Measurements from ENCODE around the gene EFCAB6. TPM values are rescaled to one million over a fixed set of nuclear protein-coding genes. Genes with fewer than 3 reads are reported as not detected.

Gene EFCAB6
- total and polyA plus RNA-seq, 2 donors (not counting 3 experiments of a cell fraction or from before 2014, with no cell fraction given): 0.07 to 0.31 TPM

GRCh38 chr22:43783777-43784176 is 28.3 kb downstream of the EFCAB6 start:
- Histone ChIP-seq H3K4me3 (replicated peaks in 1 of 3; ENCODE audit: insufficient read depth in 1 of 3, low read depth in 1 of 3, low read length in 3 of 3) (no peak overlapping the region), H3K36me3 (ENCODE audit: control insufficient read depth in 2 of 2, extremely low read depth in 1 of 2, insufficient read depth in 2 of 2, low read length in 2 of 2) (no peaks in the 10 kb centered on the region), H3K4me2 (ENCODE audit: insufficient read depth, low read length) (no peak overlapping the region), H3K27ac (ENCODE audit: insufficient read depth, low read depth, low read length) (no peak overlapping the region), H4K20me1 (replicated peaks; ENCODE audit: control insufficient read depth, extremely low read depth, insufficient read depth, low read length) (no peaks in the 10 kb centered on the region), H3K9me1 (replicated peaks; ENCODE audit: control insufficient read depth, extremely low read depth, insufficient read depth, low read length) (no peaks in the 10 kb centered on the region), H2AFZ (ENCODE audit: low read depth, low read length) (no peak overlapping the region), H3K9ac (replicated peaks; ENCODE audit: extremely low read depth, insufficient read depth, low read length) (no peak overlapping the region), H3K27me3 (ENCODE audit: control insufficient read depth in 2 of 2, insufficient read depth in 2 of 2, low read length in 2 of 2) (no peaks in the 10 kb centered on the region), H3K79me2 (ENCODE audit: control insufficient read depth, insufficient read depth, low read length) (no peaks in the 10 kb centered on the region), H3K9me3 (replicated peaks; ENCODE audit: control insufficient read depth, insufficient read depth, low read length) (no peaks in the 10 kb centered on the region), H3K4me1 (ENCODE audit: control insufficient read depth, extremely low read depth, insufficient read depth, low read length) (no peaks in the 10 kb centered on the region)
- TF ChIP-seq POLR2A (IDR thresholded peaks at IDR 0.05; ENCODE audit: low read depth, low read length): no peak
- TF ChIP-seq FOS (IDR thresholded peaks at IDR 0.05; ENCODE audit: borderline replicate concordance, insufficient read depth, low read length): no peak
- TF ChIP-seq CTCF (IDR thresholded peaks at IDR 0.05; ENCODE audit: extremely low read depth in 1 of 2, insufficient read depth in 1 of 2, low read depth in 1 of 2, low read length in 2 of 2): peak in 1 of 2 donors; percentile 4
- no peak for TF ChIP-seq MAX (IDR thresholded peaks at IDR 0.05; ENCODE audit: insufficient read depth, insufficient read length)
- no peak for DNase-seq (ENCODE audit: low read depth, low spot score)
- no peak for FAIRE-seq
- CTCF ChIA-PET: interaction anchor here (1.5 kb wide), 1 partner anchor 99 kb away, joined by 3 read pairs; no protein-coding TSS in a partner anchor
- BruUV-seq (replicated peaks): no TSS peak
- POLR2A ChIA-PET: interaction anchor here (0.7 kb wide), 1 partner anchor 545 kb away, joined by 3 read pairs; no protein-coding TSS in a partner anchor
- intact Hi-C loops (cut with micrococcal nuclease) (no loop called here), dilution Hi-C loops (cut with MboI; ENCODE audit: extremely low pct_ligation_motif_present, low sequenced_read_pairs) (no loop called here)

GRCh38 chr22:43782448-43782847 is 29.7 kb downstream of the EFCAB6 start:
- CTCF ChIA-PET: interaction anchor here (1.5 kb wide), 1 partner anchor 101 kb away, joined by 3 read pairs; no protein-coding TSS in a partner anchor
- dilution Hi-C loops (cut with MboI; ENCODE audit: extremely low pct_ligation_motif_present, low sequenced_read_pairs): no loop called here
- H4K20me1 ChIP-seq (replicated peaks; ENCODE audit: control insufficient read depth, extremely low read depth, insufficient read depth, low read length): no peaks in the 10 kb centered on the region
- no TSS peak for BruUV-seq (replicated peaks)
- no peaks in the 10 kb centered on the region for H3K79me2 ChIP-seq (ENCODE audit: control insufficient read depth, insufficient read depth, low read length)
- H3K4me3 ChIP-seq (replicated peaks in 1 of 3; ENCODE audit: insufficient read depth in 1 of 3, low read depth in 1 of 3, low read length in 3 of 3): no peak overlapping the region
- TF ChIP-seq FOS (IDR thresholded peaks at IDR 0.05; ENCODE audit: borderline replicate concordance, insufficient read depth, low read length) (no peak), CTCF (IDR thresholded peaks at IDR 0.05; ENCODE audit: extremely low read depth in 1 of 2, insufficient read depth in 1 of 2, low read depth in 1 of 2, low read length in 2 of 2) (no peak), JUN (IDR thresholded peaks at IDR 0.05; ENCODE audit: borderline replicate concordance, insufficient read depth, insufficient read length, low read depth) (no peak), GATA2 (IDR thresholded peaks at IDR 0.05; ENCODE audit: insufficient read depth, insufficient read length, low read depth, low read length) (no peak), POLR2AphosphoS5 (IDR thresholded peaks at IDR 0.05; ENCODE audit: insufficient read depth, low read depth, low read length) (no peak), EZH2 (IDR thresholded peaks at IDR 0.05; ENCODE audit: borderline replicate concordance, low read depth, low read length, severe bottlenecking) (no peak), MYC (IDR thresholded peaks at IDR 0.05; ENCODE audit: low read depth, low read length) (no peak), POLR2A (IDR thresholded peaks at IDR 0.05; ENCODE audit: low read depth, low read length) (no peak), MAX (IDR thresholded peaks at IDR 0.05; ENCODE audit: insufficient read depth, insufficient read length) (no peak)
- H3K9ac ChIP-seq (replicated peaks; ENCODE audit: extremely low read depth, insufficient read depth, low read length): no peak overlapping the region
- no peak overlapping the region for H3K4me2 ChIP-seq (ENCODE audit: insufficient read depth, low read length)
- intact Hi-C loops (cut with micrococcal nuclease): no loop called here
- H3K36me3 ChIP-seq (ENCODE audit: control insufficient read depth in 2 of 2, extremely low read depth in 1 of 2, insufficient read depth in 2 of 2, low read length in 2 of 2): no peaks in the 10 kb centered on the region
- no peaks in the 10 kb centered on the region for H3K27me3 ChIP-seq (ENCODE audit: control insufficient read depth in 2 of 2, insufficient read depth in 2 of 2, low read length in 2 of 2)
- H3K9me3 ChIP-seq (replicated peaks; ENCODE audit: control insufficient read depth, insufficient read depth, low read length): no peaks in the 10 kb centered on the region
- H2AFZ ChIP-seq (ENCODE audit: low read depth, low read length): no peak overlapping the region
- POLR2A ChIA-PET: no interaction called here
- FAIRE-seq (no peak), DNase-seq (ENCODE audit: low read depth, low spot score) (no peak)
- H3K9me1 ChIP-seq (replicated peaks; ENCODE audit: control insufficient read depth, extremely low read depth, insufficient read depth, low read length): no peaks in the 10 kb centered on the region
- H3K4me1 ChIP-seq (ENCODE audit: control insufficient read depth, extremely low read depth, insufficient read depth, low read length): no peaks in the 10 kb centered on the region
- H3K27ac ChIP-seq (ENCODE audit: insufficient read depth, low read depth, low read length): no peak overlapping the region

Measured in endothelial cell of umbilical vein (primary cell).